Endothelial cell of umbilical vein (primary cell): ENCODE data around the gene ABI3BP. TPM values are rescaled to one million over a fixed set of nuclear protein-coding genes. Genes with fewer than 3 reads are reported as not detected.

Source experiments
- BruUV-seq: library from RNA; stranded (reverse); fragments of 400-500 nt; replicated peaks from 2 replicates; lab custom pipeline; 2021; lab: Mats Ljungman, UMichigan
- CTCF ChIA-PET: fragments of 300-600, 350-600 bp; sonication (Branson Sonifier 250); formaldehyde crosslinking; loops from one replicate; lab custom pipeline; 2021; ENCODE audit warnings: antibody characterized with exemption, inconsistent platforms; lab: Charles Lee
- POLR2A ChIA-PET: fragments of 300-600, 350-600 bp; sonication (Branson Sonifier 250); formaldehyde crosslinking; loops from one replicate; lab custom pipeline; 2021; ENCODE audit warnings: antibody characterized with exemption, inconsistent platforms; lab: Charles Lee
- DNase-seq: peaks from one replicate; pipeline ENCODE4 v3.0.0-alpha.2; 2011; ENCODE audit warnings: low read depth, low spot score
- FAIRE-seq: peaks from 2 replicates; lab custom pipeline; 2011; peaks lifted over from hg19 to GRCh38; lab: Jason Lieb, UNC
- H2AFZ ChIP-seq: 2 replicates; pipeline ENCODE4 v1.6.0; 2012; ENCODE audit warnings: low read depth, low read length, control low read depth, inconsistent platforms
- H3K27ac ChIP-seq: 2 replicates; pipeline ENCODE4 v1.5.1; 2011; ENCODE audit warnings: low read depth, mild to moderate bottlenecking, control low read depth, low read length, moderate library complexity; ENCODE audit not compliant: insufficient read depth
- H3K27me3 ChIP-seq, 2 experiments: 2 replicates each; pipeline versions ENCODE4 v1.6.0 to v1.6.1; 2011; ENCODE audit warnings: low read length in 2 of 2, mixed read lengths in 1 of 2; ENCODE audit not compliant: control insufficient read depth in 2 of 2, insufficient read depth in 2 of 2
- H3K36me3 ChIP-seq, 2 experiments: 2 replicates in 1 of 2; 3 replicates in 1 of 2; pipeline ENCODE4 v1.5.1; 2011; ENCODE audit warnings: low read length in 2 of 2, mild to moderate bottlenecking in 1 of 2, moderate library complexity in 1 of 2; ENCODE audit not compliant: control insufficient read depth in 2 of 2, insufficient read depth in 2 of 2; ENCODE audit errors: extremely low read depth in 1 of 2
- H3K4me1 ChIP-seq: 3 replicates; pipeline ENCODE4 v1.5.1; 2011; ENCODE audit warnings: mild to moderate bottlenecking, low read length; ENCODE audit not compliant: control insufficient read depth, insufficient read depth; ENCODE audit errors: extremely low read depth
- H3K4me2 ChIP-seq: 2 replicates; pipeline ENCODE4 v1.6.1; 2011; ENCODE audit warnings: low read length, control low read depth, mixed read lengths; ENCODE audit not compliant: insufficient read depth
- H3K4me3 ChIP-seq, 3 experiments: fragments of 200-600 bp in 1 of 3; sonication (generic), shearing (Covaris generic) in 1 of 3; replicated peaks in 1 of 3; 2 replicates each; pipeline ENCODE4 v1.5.1; 2011 to 2016; ENCODE audit warnings: control low read depth in 3 of 3, low read length in 3 of 3, mild to moderate bottlenecking in 2 of 3, inconsistent platforms in 1 of 3, low read depth in 1 of 3, moderate library complexity in 1 of 3; ENCODE audit not compliant: insufficient read depth in 1 of 3
- H3K79me2 ChIP-seq: 2 replicates; pipeline ENCODE4 v1.6.0; 2012; ENCODE audit warnings: low read length, inconsistent platforms; ENCODE audit not compliant: control insufficient read depth, insufficient read depth
- H3K9ac ChIP-seq: replicated peaks from 2 replicates; pipeline ENCODE3; 2011; ENCODE audit warnings: low read length, control low read depth; ENCODE audit not compliant: insufficient read depth; ENCODE audit errors: extremely low read depth
- H3K9me1 ChIP-seq: replicated peaks from 3 replicates; pipeline ENCODE4 v1.6.0; 2011; ENCODE audit warnings: mild to moderate bottlenecking, low read length; ENCODE audit not compliant: control insufficient read depth, insufficient read depth; ENCODE audit errors: extremely low read depth
- H3K9me3 ChIP-seq: replicated peaks from 2 replicates; pipeline ENCODE4 v1.5.1; 2012; ENCODE audit warnings: low read length, inconsistent platforms; ENCODE audit not compliant: control insufficient read depth, insufficient read depth
- H4K20me1 ChIP-seq: replicated peaks from 2 replicates; pipeline ENCODE3; 2011; ENCODE audit warnings: mild to moderate bottlenecking, low read length; ENCODE audit not compliant: control insufficient read depth, insufficient read depth; ENCODE audit errors: extremely low read depth
- EZH2 ChIP-seq: IDR thresholded peaks from 2 replicates; pipeline ENCODE4 v1.6.1; 2012; ENCODE audit warnings: borderline replicate concordance, low read depth, mild to moderate bottlenecking, moderate library complexity, low read length, inconsistent platforms; ENCODE audit not compliant: severe bottlenecking
- FOS ChIP-seq: IDR thresholded peaks from 2 replicates; pipeline ENCODE4 v1.6.1; 2011; ENCODE audit warnings: mild to moderate bottlenecking, low read length, moderate library complexity, borderline replicate concordance; ENCODE audit not compliant: insufficient read depth
- GATA2 ChIP-seq: IDR thresholded peaks from 2 replicates; pipeline ENCODE4 v1.7.0; 2011; ENCODE audit warnings: low read depth, mild to moderate bottlenecking, moderate library complexity, mixed read lengths, low read length; ENCODE audit not compliant: insufficient read length, insufficient read depth
- JUN ChIP-seq: IDR thresholded peaks from 2 replicates; pipeline ENCODE4 v1.6.1; 2011; ENCODE audit warnings: borderline replicate concordance, low read depth; ENCODE audit not compliant: insufficient read length, insufficient read depth
- MYC ChIP-seq: IDR thresholded peaks from one replicate; pipeline ENCODE4 v1.6.1; 2011; ENCODE audit warnings: mild to moderate bottlenecking, low read depth, low read length
- POLR2A ChIP-seq: IDR thresholded peaks from 2 replicates; pipeline ENCODE4 v1.6.1; 2012; ENCODE audit warnings: low read depth, mild to moderate bottlenecking, control low read depth, low read length
- POLR2AphosphoS5 ChIP-seq: IDR thresholded peaks from 2 replicates; pipeline ENCODE4 v1.6.1; 2012; ENCODE audit warnings: low read depth, mild to moderate bottlenecking, control low read depth, low read length, moderate library complexity; ENCODE audit not compliant: insufficient read depth
- dilution Hi-C: fragments of 300-500 bp; cut with MboI; formaldehyde crosslinking; loops from one replicate; pipeline ENCODE4 v1.15.0; 2019; ENCODE audit warnings: low sequenced_read_pairs; ENCODE audit not compliant: extremely low pct_ligation_motif_present
- intact Hi-C: fragments of 100-400 bp; cut with micrococcal nuclease; formaldehyde crosslinking; loops from one replicate; pipeline ENCODE4 v1.10.0; 2022
- polyA plus RNA-seq, 4 experiments: library from polyadenylated mRNA; depleted of rRNA in 3 of 4; stranded (reverse) in 3 of 4; unstranded in 1 of 4; fragments of >200 nt; gene quantifications; 2 replicates each; pipeline versions ENCODE4 v1.2.1 to v1.2.3, GENCODE V29; 2011 to 2012; ENCODE audit warnings: missing spikeins in 1 of 4
- total RNA-seq: library from RNA; stranded (reverse); gene quantifications from 2 replicates; pipeline ENCODE4 v1.2.3, GENCODE V29; 2021
- TF ChIP-seq, protein P1 (sequence below), 2 donors: IDR thresholded peaks; 1 replicate in 1 of 2; 2 replicates in 1 of 2; pipeline ENCODE4 v1.5.1; 2011; ENCODE audit warnings: low read length in 2 of 2, mild to moderate bottlenecking in 2 of 2, moderate library complexity in 2 of 2, control low read depth in 1 of 2, inconsistent platforms in 1 of 2, low read depth in 1 of 2; ENCODE audit not compliant: insufficient read depth in 1 of 2; ENCODE audit errors: extremely low read depth in 1 of 2
- TF ChIP-seq, protein P2 (sequence below): IDR thresholded peaks from 2 replicates; pipeline ENCODE4 v1.6.1; 2011; ENCODE audit not compliant: insufficient read depth, insufficient read length

The ABI3BP gene
- total and polyA plus RNA-seq, 2 donors (not counting 3 experiments of a cell fraction or from before 2014, with no cell fraction given), result 78.1 to 106 TPM

DNA sequence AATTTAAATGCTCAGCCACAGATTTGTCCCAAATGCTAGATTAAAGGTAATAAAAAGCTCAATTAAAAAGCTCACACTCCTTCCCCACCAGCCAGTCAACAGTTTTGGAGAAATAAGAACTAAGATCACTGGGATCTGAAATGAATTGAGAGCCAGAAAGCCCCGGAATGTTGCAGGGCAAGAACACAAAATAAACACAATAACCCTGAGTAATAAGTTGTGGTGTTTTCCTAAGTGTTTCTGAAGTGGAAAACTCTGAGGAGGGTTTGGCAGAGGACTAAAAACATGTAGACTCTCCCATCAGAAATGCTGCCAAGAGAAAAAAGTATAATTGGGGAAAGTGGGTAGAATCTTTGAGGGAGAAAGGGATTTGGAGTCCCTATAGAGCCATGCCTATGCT, 127.8 kb downstream of the ABI3BP start:
- POLR2A ChIA-PET, result no interaction called here
- H3K79me2 ChIP-seq, result no peaks in the 10 kb centered on the region
- BruUV-seq, result no TSS peak
- CTCF ChIA-PET, result interaction anchor here (0.9 to 3.2 kb wide), 5 partner anchors 9 to 331 kb away, joined by 3 to 12 read pairs (median 4); no protein-coding TSS in a partner anchor
- no peaks in the 10 kb centered on the region for H4K20me1 ChIP-seq
- DNase-seq (peak; percentile 26), FAIRE-seq (no peak)
- H3K9ac ChIP-seq, result no peak overlapping the region
- H3K27ac ChIP-seq, result no peak overlapping the region
- H3K4me1 ChIP-seq, result no peaks in the 10 kb centered on the region
- intact Hi-C loops (no loop called here), dilution Hi-C loops (no loop called here)
- no peaks in the 10 kb centered on the region for H3K9me1 ChIP-seq
- H3K27me3 ChIP-seq, result no peaks in the 10 kb centered on the region
- no peaks in the 10 kb centered on the region for H3K9me3 ChIP-seq
- no peak overlapping the region for H3K4me3 ChIP-seq
- TF ChIP-seq, protein P1, sequence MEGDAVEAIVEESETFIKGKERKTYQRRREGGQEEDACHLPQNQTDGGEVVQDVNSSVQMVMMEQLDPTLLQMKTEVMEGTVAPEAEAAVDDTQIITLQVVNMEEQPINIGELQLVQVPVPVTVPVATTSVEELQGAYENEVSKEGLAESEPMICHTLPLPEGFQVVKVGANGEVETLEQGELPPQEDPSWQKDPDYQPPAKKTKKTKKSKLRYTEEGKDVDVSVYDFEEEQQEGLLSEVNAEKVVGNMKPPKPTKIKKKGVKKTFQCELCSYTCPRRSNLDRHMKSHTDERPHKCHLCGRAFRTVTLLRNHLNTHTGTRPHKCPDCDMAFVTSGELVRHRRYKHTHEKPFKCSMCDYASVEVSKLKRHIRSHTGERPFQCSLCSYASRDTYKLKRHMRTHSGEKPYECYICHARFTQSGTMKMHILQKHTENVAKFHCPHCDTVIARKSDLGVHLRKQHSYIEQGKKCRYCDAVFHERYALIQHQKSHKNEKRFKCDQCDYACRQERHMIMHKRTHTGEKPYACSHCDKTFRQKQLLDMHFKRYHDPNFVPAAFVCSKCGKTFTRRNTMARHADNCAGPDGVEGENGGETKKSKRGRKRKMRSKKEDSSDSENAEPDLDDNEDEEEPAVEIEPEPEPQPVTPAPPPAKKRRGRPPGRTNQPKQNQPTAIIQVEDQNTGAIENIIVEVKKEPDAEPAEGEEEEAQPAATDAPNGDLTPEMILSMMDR (IDR thresholded peaks at IDR 0.05; ENCODE audit: extremely low read depth in 1 of 2, insufficient read depth in 1 of 2, low read depth in 1 of 2, low read length in 2 of 2), result no peak
- no peak for TF ChIP-seq FOS
- no peak for TF ChIP-seq MYC
- H3K36me3 ChIP-seq, result no peaks in the 10 kb centered on the region
- no peak overlapping the region for H2AFZ ChIP-seq
- no peak overlapping the region for H3K4me2 ChIP-seq

DNA sequence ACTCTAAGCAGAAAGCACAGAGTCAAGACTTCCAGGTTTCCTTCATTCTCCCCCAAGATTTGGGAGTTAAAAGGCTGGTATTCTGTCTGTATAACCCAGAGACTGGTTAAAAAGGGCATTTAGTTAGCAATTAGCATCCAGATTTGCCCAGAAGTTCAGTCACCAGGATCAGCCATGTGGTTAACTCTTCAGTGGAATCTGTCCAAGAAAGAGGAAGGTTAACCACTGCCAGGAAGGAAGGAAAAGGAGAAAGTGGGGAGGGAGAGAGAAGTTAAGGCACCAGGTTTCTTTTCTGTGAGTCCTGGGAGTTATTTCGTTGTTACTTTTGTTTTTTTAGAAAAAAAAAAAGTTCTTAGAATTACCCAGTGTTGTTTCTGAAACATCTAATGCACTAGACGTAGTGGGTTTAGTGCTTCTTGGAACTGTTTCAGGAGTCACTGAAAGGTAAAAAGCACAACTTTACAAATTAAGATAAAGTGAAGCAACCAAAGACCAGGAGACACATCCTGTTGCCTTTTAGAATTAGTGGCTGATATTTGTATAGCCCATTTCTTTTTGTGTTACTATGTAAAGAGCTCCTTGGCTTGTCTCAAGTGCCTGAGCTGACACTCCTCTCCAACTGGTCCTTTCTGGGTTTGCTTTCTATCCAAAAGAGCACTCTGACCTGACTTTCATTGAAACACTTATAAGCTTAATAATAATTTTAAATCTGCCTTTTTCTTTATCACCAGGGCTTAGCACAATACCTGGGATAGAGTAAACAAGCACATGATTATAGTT, 128.6 kb downstream of the ABI3BP start:
- dilution Hi-C loops (no loop called here), intact Hi-C loops (no loop called here)
- Histone ChIP-seq H2AFZ (peak overlapping the region; percentile 27), H3K79me2 (no peaks in the 10 kb centered on the region), H3K9ac (no peak overlapping the region), H3K4me1 (no peaks in the 10 kb centered on the region), H3K4me2 (no peak overlapping the region), H3K27ac (no peak overlapping the region), H3K9me1 (no peaks in the 10 kb centered on the region), H4K20me1 (no peaks in the 10 kb centered on the region), H3K36me3 (no peaks in the 10 kb centered on the region), H3K27me3 (no peaks in the 10 kb centered on the region), H3K4me3 (no peak overlapping the region), H3K9me3 (no peaks in the 10 kb centered on the region)
- ChIA-PET POLR2A (interaction anchor here (0.6 kb wide), 1 partner anchor 155 kb away, joined by 3 read pairs; no protein-coding TSS in a partner anchor), CTCF (interaction anchor here (1.1 to 3.2 kb wide), 3 partner anchors 8 to 332 kb away, joined by 4 to 12 read pairs (median 5); no protein-coding TSS in a partner anchor)
- FAIRE-seq, result no peak
- TF ChIP-seq EZH2 (no peak), FOS (no peak), POLR2AphosphoS5 (no peak), POLR2A (no peak), GATA2 (no peak), JUN (no peak), MYC (no peak)
- TF ChIP-seq, protein P1 (IDR thresholded peaks at IDR 0.05; ENCODE audit: extremely low read depth in 1 of 2, insufficient read depth in 1 of 2, low read depth in 1 of 2, low read length in 2 of 2), result no peak
- TF ChIP-seq, protein P2, sequence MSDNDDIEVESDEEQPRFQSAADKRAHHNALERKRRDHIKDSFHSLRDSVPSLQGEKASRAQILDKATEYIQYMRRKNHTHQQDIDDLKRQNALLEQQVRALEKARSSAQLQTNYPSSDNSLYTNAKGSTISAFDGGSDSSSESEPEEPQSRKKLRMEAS, result no peak
- no peak for DNase-seq
- BruUV-seq, result no TSS peak
